SU-DHL-6 (cell line): ENCODE results near the gene MYOF.

Source experiments
- EZH2phosphoT487 ChIP-seq: fragments of 200-600 bp; sonication (generic), shearing (Covaris generic); conservative IDR thresholded peaks from 2 replicates; pipeline ENCODE4 v1.6.1; 2018; ENCODE audit warnings: mild to moderate bottlenecking, antibody characterized with exemption, low read length, moderate library complexity, mixed read lengths
- TF ChIP-seq, protein P1 (sequence below): fragments of 200-600 bp; sonication (generic); IDR thresholded peaks from one replicate; pipeline ENCODE4 v1.5.1; 2017; ENCODE audit warnings: antibody characterized with exemption, mild to moderate bottlenecking, low read length, moderate library complexity; ENCODE audit not compliant: insufficient read depth, poor library complexity, severe bottlenecking

GRCh38 chr10:93482145-93482834, at the start of gene MYOF:
- TF ChIP-seq, protein P1, sequence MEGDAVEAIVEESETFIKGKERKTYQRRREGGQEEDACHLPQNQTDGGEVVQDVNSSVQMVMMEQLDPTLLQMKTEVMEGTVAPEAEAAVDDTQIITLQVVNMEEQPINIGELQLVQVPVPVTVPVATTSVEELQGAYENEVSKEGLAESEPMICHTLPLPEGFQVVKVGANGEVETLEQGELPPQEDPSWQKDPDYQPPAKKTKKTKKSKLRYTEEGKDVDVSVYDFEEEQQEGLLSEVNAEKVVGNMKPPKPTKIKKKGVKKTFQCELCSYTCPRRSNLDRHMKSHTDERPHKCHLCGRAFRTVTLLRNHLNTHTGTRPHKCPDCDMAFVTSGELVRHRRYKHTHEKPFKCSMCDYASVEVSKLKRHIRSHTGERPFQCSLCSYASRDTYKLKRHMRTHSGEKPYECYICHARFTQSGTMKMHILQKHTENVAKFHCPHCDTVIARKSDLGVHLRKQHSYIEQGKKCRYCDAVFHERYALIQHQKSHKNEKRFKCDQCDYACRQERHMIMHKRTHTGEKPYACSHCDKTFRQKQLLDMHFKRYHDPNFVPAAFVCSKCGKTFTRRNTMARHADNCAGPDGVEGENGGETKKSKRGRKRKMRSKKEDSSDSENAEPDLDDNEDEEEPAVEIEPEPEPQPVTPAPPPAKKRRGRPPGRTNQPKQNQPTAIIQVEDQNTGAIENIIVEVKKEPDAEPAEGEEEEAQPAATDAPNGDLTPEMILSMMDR = peak; percentile 38
- 0 out of 2 replicates have a peak, but pooled peaks have one; percentile 68 for TF ChIP-seq EZH2phosphoT487
